Measurements from ENCODE around the gene RFX6. TPM values are rescaled to one million over a fixed set of nuclear protein-coding genes. Genes with fewer than 3 reads are reported as not detected.

Gene RFX6
- not detected in 2 replicates for polyA plus RNA-seq

GRCh38 chr6:116876635-116877611, at the start of gene RFX6:
RFX6 (plus strand) TSS chr6:116877242; CDS start chr6:116877276, 34 bp downstream.

DNA sequence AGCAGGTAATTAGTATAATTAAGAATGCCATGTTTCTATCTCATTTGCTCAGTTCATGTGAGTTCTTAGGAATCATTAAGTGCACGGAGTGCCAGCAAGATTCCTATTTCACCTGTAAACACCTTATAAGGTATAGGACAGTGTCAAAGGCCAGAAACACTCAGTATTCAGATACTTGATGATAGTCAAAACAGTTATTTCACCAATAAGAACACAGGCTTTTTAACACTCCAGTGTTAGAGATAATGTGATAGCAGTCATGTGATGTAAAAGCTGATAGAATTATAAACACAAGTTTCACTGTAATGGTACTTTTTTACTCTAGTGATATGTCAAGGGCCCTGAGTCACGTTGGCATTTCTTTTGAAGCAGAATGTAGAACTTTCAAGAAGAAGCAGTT, 48.1 kb upstream of the RFX6 start, which contains the start of gene GPRC6A:
GPRC6A (minus strand) TSS at position 101 of the 400 bp plus-strand sequence; CDS start at position 31, 70 bp downstream.

Other genes starting within 250 kb of the RFX6 start
- gene ZUP1, start 208.5 kb upstream of the RFX6 start, polyA plus RNA-seq: 9.9 and 16.7 TPM in 2 replicates
- 46.3 and 49.7 TPM in 2 replicates for gene KPNA5, start 196.0 kb upstream of the RFX6 start, polyA plus RNA-seq
- not detected in 2 replicates for gene FAM162B, start 111.5 kb upstream of the RFX6 start, polyA plus RNA-seq
- not detected in 2 replicates for gene GPRC6A, start 48.2 kb upstream of the RFX6 start, polyA plus RNA-seq